K562 (cell line): ENCODE data around the gene HOXD4. TPM values are rescaled to one million over a fixed set of nuclear protein-coding genes. Genes with fewer than 3 reads are reported as not detected.

Experiments used
- ARHGAP35 ChIP-seq: fragments of 450-650 bp; IDR thresholded peaks from 2 replicates; pipeline ENCODE4 v1.6.1; 2018; ENCODE audit not compliant: partially characterized antibody
- ARID2 ChIP-seq: fragments of 450-650 bp; IDR thresholded peaks from 2 replicates; pipeline ENCODE4 v1.6.1; 2017; ENCODE audit warnings: antibody characterized with exemption, mild to moderate bottlenecking
- CBFB ChIP-seq: sonication (generic); formaldehyde crosslinking; IDR thresholded peaks from 2 replicates; pipeline ENCODE4 v1.4.0; 2020; ENCODE audit warnings: mild to moderate bottlenecking, missing genetic modification reagents
- CTBP1 ChIP-seq: fragments of 450-650 bp; IDR thresholded peaks from 2 replicates; pipeline ENCODE4 v1.6.1; 2016; ENCODE audit warnings: borderline replicate concordance
- EP300 ChIP-seq: IDR thresholded peaks from 2 replicates; pipeline ENCODE4 v1.6.1; 2012; ENCODE audit warnings: low read length, improper control_type of control experiment
- ESRRA ChIP-seq: fragments of 450-650 bp; IDR thresholded peaks from 2 replicates; pipeline ENCODE4 v1.6.1; 2014; ENCODE audit warnings: low read depth, mild to moderate bottlenecking, moderate library complexity, borderline replicate concordance
- HCFC1 ChIP-seq: IDR thresholded peaks from 2 replicates; pipeline ENCODE4 v1.6.1; 2012; ENCODE audit warnings: low read depth, low read length, improper control_type of control experiment
- HDAC1 ChIP-seq, 2 experiments: fragments of 450-650 bp; IDR thresholded peaks; 2 replicates each; pipeline ENCODE4 v1.6.1; 2016 to 2017; ENCODE audit warnings: inconsistent platforms in 1 of 2, mild to moderate bottlenecking in 1 of 2, moderate library complexity in 1 of 2
- HOXB6 ChIP-seq: fragments of 250-450 bp; sonication (Bioruptor Pico); IDR thresholded peaks from 2 replicates; pipeline ENCODE4 v1.5.1; 2022; ENCODE audit warnings: mild to moderate bottlenecking, borderline replicate concordance
- KAT7 ChIP-seq: sonication (generic); formaldehyde crosslinking; IDR thresholded peaks from 2 replicates; pipeline ENCODE4 v1.8.0; 2022; ENCODE audit warnings: missing genetic modification reagents, mild to moderate bottlenecking, borderline replicate concordance
- KDM4B ChIP-seq, 2 experiments: fragments of 450-650 bp in 1 of 2; sonication (generic) in 1 of 2; IDR thresholded peaks; 2 replicates each; pipeline ENCODE4 v1.6.1; 2016 to 2017; ENCODE audit warnings: borderline replicate concordance in 2 of 2, antibody characterized with exemption in 1 of 2, low read depth in 1 of 2, mild to moderate bottlenecking in 1 of 2
- NBN ChIP-seq: fragments of 450-650 bp; IDR thresholded peaks from 2 replicates; pipeline ENCODE4 v1.6.1; 2016; ENCODE audit warnings: low read depth, mild to moderate bottlenecking
- SRSF3 ChIP-seq: fragments of 200-400 bp; formaldehyde crosslinking; IDR thresholded peaks from 2 replicates; pipeline ENCODE4 v1.6.1; 2016; ENCODE audit warnings: mild to moderate bottlenecking, low read length, moderate library complexity; ENCODE audit not compliant: insufficient read depth
- SRSF7 ChIP-seq: fragments of 200-400 bp; formaldehyde crosslinking; optimal IDR thresholded peaks from 2 replicates; pipeline ENCODE3; 2017; ENCODE audit warnings: mild to moderate bottlenecking, low read depth, low read length
- ZKSCAN8 ChIP-seq: fragments of 200-800 bp; sonication (Bioruptor generic); IDR thresholded peaks from 2 replicates; pipeline ENCODE4 v1.6.1; 2016; ENCODE audit warnings: missing genetic modification characterization, missing compliant biosample characterization
- ZNF212 ChIP-seq: fragments of 450-650 bp; formaldehyde crosslinking; IDR thresholded peaks from 2 replicates; pipeline ENCODE4 v1.4.0; 2020; ENCODE audit warnings: mild to moderate bottlenecking
- ZNF445 ChIP-seq: fragments of 250-450 bp; sonication (Bioruptor Pico); IDR thresholded peaks from 2 replicates; pipeline ENCODE4 v1.4.0; 2020; ENCODE audit warnings: low read depth, mild to moderate bottlenecking, moderate library complexity
- ZNF57 ChIP-seq: fragments of 450-650 bp; formaldehyde crosslinking; IDR thresholded peaks from 2 replicates; pipeline ENCODE4 v1.4.0; 2020; ENCODE audit warnings: mild to moderate bottlenecking, moderate library complexity
- ZNF707 ChIP-seq: fragments of 250-450 bp; sonication (Bioruptor Pico); conservative IDR thresholded peaks from 2 replicates; pipeline ENCODE4 v1.8.0; 2022; ENCODE audit warnings: inconsistent platforms, mild to moderate bottlenecking, moderate library complexity
- polyA plus RNA-seq, 8 experiments: library from polyadenylated mRNA; depleted of rRNA in 4 of 8; stranded (reverse) in 5 of 8; unstranded in 3 of 8; fragments of >200 nt; fragmentation: Nextera tagmentation in 2 of 8; fragmentation: Illumina TruSeq in 1 of 8; extraction: Ambion mirVana in 2 of 8; extraction: Trizol in 1 of 8; gene quantifications; 2 replicates each; pipeline versions ENCODE4 v1.2.1 to v1.2.3, GENCODE V29; 2011 to 2014; ENCODE audit warnings: inconsistent platforms in 1 of 8, missing spikeins in 1 of 8
- total RNA-seq, 7 experiments: library from RNA; depleted of rRNA in 6 of 7; stranded (reverse); fragments of >200 nt in 6 of 7; fragmentation: Illumina TruSeq in 2 of 7; extraction: Trizol in 2 of 7; gene quantifications; 2 replicates each; pipeline versions ENCODE4 v1.2.1 to v1.2.3, GENCODE V29; 2011 to 2021; ENCODE audit warnings: low replicate concordance in 1 of 7
- TF ChIP-seq, protein P1 (sequence below): fragments of 450-650 bp; formaldehyde crosslinking; conservative IDR thresholded peaks from 2 replicates; pipeline ENCODE4 v1.4.0; 2022; ENCODE audit warnings: mild to moderate bottlenecking, missing genetic modification characterization
- TF ChIP-seq, protein P2 (sequence below): fragments of 450-650 bp; IDR thresholded peaks from 2 replicates; pipeline ENCODE4 v1.6.1; 2017; ENCODE audit warnings: antibody characterized with exemption

The HOXD4 gene
- total and polyA plus RNA-seq, 9 of the 15 experiments (the other 6 are each of a cell fraction or from before 2014, with no cell fraction given) = not detected

DNA sequence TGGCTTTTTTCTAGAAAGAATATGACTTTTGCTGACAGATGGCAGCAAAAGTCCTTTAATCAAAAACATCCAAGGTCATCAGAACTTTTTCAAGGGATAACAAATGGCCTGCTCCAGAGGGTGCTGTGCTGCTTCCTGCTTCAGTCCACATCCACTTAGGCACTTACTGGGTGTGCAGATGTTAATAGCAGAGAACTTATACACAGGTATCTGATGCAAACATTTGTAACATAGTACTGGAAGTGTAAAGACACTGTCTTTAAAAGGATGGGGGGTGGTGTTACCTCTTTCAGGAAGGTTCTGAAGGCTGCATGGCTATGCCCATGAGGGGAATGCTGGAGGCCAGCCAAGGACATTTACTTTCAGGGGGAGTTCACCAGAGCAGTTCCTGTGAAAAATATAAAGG, 16.3 kb upstream of the HOXD4 start (continued):
- TF ChIP-seq ZKSCAN8 (CRISPR knock-in tag) = no peak
- TF ChIP-seq HCFC1 = no peak
- TF ChIP-seq HDAC1 (IDR thresholded peaks at IDR 0.05) = no peak
- TF ChIP-seq ARHGAP35 = no peak
- no peak for TF ChIP-seq SRSF7
- TF ChIP-seq, protein P1, sequence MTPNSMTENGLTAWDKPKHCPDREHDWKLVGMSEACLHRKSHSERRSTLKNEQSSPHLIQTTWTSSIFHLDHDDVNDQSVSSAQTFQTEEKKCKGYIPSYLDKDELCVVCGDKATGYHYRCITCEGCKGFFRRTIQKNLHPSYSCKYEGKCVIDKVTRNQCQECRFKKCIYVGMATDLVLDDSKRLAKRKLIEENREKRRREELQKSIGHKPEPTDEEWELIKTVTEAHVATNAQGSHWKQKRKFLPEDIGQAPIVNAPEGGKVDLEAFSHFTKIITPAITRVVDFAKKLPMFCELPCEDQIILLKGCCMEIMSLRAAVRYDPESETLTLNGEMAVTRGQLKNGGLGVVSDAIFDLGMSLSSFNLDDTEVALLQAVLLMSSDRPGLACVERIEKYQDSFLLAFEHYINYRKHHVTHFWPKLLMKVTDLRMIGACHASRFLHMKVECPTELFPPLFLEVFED (CRISPR knock-in tag) = no peak
- peak; percentile 62 for TF ChIP-seq CTBP1
- no peak for TF ChIP-seq EP300
- TF ChIP-seq ZNF445 (CRISPR knock-in tag) = no peak
- TF ChIP-seq ZNF707 = no peak
- no peak for TF ChIP-seq ZNF212 (CRISPR knock-in tag)
- TF ChIP-seq HOXB6 = no peak
- no peak for TF ChIP-seq KDM4B (IDR thresholded peaks at IDR 0.05; ENCODE audit: borderline replicate concordance in 2 of 2, low read depth in 1 of 2)
- no peak for TF ChIP-seq NBN
- no peak for TF ChIP-seq CBFB
- TF ChIP-seq, protein P2, sequence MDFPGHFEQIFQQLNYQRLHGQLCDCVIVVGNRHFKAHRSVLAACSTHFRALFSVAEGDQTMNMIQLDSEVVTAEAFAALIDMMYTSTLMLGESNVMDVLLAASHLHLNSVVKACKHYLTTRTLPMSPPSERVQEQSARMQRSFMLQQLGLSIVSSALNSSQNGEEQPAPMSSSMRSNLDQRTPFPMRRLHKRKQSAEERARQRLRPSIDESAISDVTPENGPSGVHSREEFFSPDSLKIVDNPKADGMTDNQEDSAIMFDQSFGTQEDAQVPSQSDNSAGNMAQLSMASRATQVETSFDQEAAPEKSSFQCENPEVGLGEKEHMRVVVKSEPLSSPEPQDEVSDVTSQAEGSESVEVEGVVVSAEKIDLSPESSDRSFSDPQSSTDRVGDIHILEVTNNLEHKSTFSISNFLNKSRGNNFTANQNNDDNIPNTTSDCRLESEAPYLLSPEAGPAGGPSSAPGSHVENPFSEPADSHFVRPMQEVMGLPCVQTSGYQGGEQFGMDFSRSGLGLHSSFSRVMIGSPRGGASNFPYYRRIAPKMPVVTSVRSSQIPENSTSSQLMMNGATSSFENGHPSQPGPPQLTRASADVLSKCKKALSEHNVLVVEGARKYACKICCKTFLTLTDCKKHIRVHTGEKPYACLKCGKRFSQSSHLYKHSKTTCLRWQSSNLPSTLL = no peak
- TF ChIP-seq ESRRA = peak; percentile 80
- no peak for TF ChIP-seq ZNF57 (CRISPR knock-in tag)
- no peak for TF ChIP-seq KAT7 (CRISPR knock-in tag)
- no peak for TF ChIP-seq ARID2
- TF ChIP-seq SRSF3 = no peak
